ENCODE data around the gene TLK2.

TLK2 gene

DNA sequence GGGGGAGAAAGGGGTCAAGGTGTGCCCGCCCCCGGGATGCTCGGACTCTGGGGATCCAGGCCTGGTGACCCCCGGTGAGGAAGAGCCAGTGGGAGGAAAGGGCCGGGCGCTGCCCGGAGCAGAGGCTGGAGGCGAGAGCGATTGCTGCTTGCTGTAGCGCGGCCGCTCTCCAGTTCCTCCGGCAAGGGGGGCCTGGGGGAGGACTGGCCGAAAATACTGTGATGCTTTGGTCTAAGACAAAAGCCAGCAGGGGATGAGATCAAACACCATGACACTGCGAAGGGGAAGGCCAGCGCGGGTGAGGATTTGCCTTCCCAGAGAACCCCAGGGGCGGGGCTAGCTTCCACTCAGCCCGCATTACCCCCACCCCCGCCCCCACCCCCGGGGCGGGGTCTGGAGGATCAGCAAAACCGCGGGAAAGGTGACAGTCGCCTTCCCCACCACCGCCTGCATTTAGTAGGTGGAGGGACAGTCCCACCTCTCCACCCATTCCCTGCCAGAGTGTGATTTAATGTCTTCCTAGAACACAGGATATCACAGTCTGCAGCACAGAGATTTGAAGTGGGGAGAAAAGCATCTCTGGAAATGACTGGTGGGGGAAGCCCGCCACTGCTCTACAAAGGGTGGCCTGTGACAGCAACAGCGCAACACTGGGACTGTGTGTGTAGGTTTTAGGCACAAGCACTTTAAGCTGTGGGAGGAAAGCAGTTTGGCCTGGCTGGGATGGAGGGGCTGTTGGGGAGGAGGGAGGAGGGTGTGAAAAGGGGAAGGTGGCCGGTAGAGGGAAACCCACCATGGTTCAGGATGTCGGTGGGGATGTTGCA is 174.6 kb downstream of the TLK2 start:
- peak; percentile 7 to 88 (median 23) for DNase-seq (ENCODE audit: low read depth in 3 of 3, low spot score in 1 of 3)

DNA sequence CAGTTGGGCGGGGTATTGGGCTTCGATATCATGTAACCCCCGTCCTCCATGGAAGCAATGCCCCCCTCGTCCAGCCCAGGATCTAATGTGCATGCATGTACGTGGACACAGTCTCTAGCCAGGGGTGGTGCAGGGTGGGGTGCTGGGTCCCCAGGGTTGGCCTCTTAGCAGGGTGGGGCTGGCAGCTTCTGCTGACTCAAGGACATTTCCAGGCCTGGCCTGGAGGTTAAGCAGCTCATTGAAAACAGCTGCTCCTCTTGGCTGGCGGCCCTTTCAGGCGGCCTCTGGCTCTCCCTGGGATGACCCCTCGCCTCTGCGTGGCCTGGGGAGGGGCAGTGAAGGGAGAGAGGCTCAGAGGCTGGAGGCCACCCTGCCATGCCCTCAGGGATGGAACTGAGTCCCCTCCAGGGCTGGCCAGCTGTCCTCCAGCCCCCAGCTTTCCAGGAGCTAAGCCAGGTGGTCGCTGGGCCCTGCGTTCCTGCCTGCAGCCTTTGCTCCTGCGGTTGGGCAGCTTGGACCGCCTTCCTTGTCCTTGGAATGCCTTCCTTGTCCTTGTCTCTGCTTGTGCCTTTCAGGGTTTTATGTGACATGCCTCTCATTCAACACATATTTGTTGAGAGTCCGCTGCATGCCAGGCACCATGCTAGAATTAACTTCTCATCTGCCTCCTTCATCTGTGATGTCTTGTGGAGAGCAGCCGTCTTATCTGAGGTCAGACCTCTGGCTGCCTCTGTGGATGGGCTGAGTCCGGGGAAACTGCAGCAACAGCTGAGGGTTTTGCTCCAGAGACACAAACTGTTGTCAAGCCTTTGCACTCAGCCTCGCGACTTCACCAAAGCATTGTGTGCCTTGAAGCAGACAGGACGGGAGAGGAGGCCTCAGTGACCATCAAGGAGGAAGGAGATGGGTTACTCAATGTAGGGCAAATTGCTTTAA is 175.5 kb downstream of the TLK2 start:
- no peak for DNase-seq (ENCODE audit: low read depth in 3 of 3, low spot score in 1 of 3)

DNA sequence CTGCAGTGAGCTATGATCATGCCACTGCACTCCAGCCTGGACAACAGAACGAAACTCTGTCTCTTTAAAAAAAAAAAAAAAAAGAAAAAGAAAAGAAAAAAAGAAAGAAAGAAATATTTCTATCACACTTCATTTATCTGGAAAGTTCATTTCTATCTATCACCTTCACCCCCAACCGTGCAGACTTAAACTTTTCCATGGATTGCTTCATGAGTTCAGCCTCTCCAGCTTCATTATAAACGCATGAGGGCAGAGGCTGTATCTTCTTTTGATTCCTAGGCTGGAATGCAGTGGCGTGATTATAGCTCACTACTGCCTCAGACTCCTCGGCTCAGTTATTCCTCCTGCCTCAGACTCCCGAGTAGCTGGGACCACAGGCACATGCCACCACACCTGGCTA is 177.0 kb downstream of the TLK2 start:
- no peak for DNase-seq (ENCODE audit: low read depth in 3 of 3, low spot score in 1 of 3)

DNA sequence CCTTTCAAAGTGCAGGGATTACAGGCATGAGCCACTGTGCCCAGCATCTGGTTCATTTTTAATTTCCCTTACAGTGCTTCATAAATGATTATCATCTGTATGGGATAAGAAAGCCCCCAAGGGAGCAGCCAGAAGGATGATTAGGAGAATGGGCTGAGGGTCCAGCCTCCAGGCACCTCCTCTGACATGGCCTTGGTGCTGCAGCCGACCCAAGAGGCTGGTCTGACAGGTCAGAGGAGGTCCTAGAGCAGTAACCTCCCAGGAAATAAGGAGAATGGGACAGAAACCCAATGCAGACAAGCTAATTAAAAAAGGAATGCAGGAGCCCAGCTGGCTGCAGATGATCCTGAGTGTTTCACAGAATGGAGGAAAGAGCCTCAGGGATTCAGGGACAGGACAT is 177.8 kb downstream of the TLK2 start:
- no peak for DNase-seq (ENCODE audit: low read depth in 3 of 3, low spot score in 1 of 3)

DNA sequence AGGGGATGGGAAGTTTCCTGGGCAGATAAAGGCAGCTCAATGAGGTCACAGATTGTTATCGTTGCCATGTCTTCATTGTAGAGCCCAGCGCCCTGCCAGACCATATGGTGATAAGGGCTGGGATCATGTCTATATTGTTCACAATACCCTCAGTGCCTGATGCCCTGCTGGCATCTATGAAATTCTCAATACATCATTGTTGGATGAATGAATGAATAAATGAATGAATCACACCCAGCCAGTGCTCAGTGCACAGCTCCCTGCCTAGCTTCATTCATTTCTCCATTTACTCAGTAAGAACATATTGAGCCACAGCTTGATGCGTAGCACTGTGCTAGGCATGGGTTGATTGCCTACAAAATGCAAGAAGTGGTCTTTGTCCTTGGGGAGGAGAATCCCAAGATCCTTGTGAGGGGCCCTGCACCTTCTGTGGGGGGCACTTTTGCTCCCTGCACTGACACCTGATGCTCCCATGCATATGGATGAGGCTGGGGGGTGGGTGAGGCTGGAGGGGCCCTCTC is 178.6 kb downstream of the TLK2 start:
- no peak for DNase-seq (ENCODE audit: low read depth in 3 of 3, low spot score in 1 of 3)

DNA sequence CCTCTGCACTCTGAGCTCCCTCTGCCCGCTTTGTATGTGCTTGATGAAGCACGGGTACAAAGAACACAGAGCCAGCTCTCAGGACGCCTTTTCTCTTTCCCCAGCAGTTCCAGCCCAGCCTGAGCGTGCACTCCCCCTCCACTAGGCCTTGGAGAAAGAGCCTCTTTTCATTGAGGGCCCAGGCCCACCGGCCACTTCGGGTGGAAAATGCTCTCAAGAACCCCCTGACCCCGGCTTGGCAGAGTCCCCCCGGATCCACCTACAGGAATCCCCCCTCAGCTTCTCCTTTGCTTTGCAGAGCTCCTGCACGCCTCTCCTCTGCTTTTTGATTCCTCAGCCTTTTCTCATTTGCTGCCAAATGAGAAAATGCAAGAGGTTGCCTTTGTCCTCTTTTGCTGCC is 179.1 kb downstream of the TLK2 start:
- no peak for DNase-seq (ENCODE audit: low read depth in 3 of 3, low spot score in 1 of 3)

DNA sequence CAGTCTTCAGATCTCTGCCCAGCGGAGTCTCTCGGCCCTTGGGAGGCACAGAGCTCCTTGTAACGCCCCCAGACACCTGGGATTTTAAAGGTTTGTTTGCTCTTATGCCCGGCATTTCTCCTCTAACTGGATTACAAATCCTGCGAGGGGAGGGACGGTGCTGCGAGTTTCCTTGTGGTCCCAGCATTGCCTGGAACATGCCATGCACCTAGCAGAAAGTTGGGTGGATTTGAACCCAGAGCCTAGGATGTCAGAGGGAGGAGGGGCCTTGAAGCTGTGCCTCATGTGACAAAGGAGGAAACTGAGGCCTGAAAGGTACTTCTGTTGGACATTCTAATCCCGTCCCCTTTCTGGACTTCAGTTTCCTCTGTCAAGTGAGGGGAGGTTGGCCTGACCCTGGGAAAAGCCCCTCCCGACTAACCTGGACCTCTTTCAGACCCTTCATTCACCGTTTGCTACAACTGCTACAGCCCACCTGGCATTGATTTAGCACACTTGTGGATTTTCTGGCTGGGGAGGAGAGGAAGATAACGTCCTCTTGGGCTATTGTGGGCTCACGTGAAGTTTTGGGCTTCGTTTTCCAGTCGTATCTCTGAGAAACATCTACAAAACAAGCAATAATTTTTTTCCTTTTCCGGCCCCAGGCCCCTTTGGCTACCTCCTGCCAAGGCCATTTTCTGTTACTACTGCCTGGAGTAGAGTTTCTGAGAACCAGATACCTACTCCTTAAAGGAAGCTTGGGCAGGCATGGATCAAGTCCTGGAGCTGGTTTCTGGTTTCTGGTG is 179.7 kb downstream of the TLK2 start:
- no peak for DNase-seq (ENCODE audit: low read depth in 3 of 3, low spot score in 1 of 3)

DNA sequence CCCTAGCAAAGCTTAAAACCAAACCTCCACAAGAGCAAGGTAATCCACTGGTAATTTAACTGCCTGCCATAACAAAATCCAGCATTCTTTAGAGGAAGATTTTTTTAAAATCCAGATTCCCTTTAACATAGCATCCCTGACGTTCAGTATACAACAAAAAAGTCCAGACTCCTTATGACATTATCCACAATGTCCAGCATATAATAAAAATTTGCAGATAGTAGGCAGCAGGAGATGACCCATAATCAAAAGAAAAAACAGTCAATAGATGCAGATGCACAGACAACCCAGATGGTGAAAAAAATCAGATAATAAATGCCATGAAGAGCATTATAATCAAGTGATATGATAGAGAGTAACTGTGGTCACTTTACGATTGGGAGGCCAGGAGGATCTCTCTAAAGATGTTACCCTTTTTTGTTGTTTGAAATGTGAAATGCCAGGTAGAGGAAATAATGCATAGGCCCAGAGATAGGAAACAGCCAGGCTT is 182.0 kb downstream of the TLK2 start:
- no peak for DNase-seq (ENCODE audit: low read depth in 3 of 3, low spot score in 1 of 3)

DNA sequence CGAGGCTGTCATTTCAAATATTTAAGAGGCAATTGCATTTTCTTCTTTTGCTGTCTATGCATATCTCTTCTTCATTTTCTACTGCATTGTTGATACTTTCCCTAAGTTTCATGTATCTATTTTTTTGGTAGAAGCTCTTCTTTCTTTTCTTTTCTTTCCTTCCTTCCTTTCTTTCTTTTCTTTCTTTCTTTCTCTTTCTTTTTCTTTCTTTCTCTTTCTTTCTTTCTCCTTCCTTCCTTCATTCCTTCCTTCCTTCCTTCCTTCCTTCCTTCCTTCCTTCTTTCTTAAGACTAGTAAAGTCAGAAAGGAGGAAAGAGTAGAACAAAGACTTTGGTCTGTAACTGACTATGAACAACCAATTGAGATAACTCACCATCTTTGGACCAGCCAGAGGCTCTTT is 182.7 kb downstream of the TLK2 start:
- DNase-seq (ENCODE audit: low read depth in 3 of 3, low spot score in 1 of 3), result no peak

DNA sequence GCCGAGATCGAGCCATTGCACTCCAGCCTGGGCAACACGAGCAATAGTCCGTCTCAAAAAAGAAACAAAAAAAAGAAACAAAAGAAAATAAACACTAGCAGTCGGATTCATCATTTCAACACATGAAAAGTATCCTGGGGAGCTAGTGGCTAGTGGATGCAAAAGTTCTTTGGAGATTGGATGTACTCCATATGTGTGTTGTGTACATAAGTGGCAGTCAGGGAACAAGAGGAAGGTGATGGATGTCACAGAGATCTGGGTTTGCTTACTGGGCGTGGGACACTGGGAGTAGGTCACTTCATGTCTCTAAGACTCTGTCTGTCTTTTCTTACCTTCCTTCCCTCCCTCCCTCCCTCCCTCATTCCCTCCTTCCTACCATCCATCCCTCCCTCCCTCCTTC is 184.2 kb downstream of the TLK2 start:
- no peak for DNase-seq (ENCODE audit: low read depth in 3 of 3, low spot score in 1 of 3)

Data from stimulated activated CD4-positive, alpha-beta T cell treated with anti-CD3 and anti-CD28 coated beads, TNF-alpha, amount 100 ng/mL, for 1 hour (primary cell).